ENCODE data around the gene CYP4A11.
"Not testable (repeated sequence)": the region's sequence is repeated elsewhere in the genome, so short reads cannot be mapped to it uniquely, and the experiment has no call there.

Gene CYP4A11

DNA sequence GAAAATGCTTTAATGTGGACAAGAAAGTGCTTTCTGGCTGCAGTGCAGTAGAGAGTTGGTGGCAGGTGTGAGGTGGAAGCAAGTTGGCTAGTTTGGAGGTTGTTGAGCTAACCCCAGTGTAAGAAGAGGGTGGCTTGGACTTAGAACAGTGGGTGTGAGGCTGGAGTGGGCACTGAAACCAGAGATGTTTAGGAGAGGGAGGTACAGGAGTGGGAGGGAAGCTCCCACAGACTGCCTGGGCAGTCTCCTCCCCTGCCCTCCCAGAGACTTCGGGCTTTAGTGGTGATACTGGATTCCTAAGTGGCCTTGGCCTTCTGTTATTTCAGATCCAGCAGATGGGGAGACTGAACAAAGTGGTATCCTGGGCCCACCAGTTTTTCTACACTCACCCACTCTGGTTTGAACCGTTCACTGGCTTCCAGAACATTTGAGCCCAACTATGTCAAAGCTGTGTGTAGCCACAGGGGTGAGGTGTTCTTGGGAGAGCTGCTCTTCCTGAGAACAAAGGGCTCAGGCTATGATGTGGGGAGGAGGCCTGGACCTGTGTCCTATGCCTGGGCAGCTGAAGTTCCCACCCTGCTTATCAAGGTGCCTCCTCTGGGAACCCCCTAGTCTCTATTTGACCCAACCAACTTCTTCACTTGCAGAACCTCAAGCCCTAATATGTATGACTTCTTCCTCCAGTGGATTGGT is 19.9 kb upstream of the CYP4A11 start:
- H3K27me3 ChIP-seq (ENCODE audit: insufficient read depth, low read depth, severe bottlenecking) = no peaks in the 10 kb centered on the region
- H3K27ac ChIP-seq = no peak overlapping the region
- no peaks in the 10 kb centered on the region for H3K36me3 ChIP-seq
- TF ChIP-seq CTCF (IDR thresholded peaks at IDR 0.05; ENCODE audit: low read depth, low read length) = no peak
- H3K4me3 ChIP-seq (ENCODE audit: low read depth, low read length) = no peak overlapping the region
- peaks cover 3% of the 10 kb centered on the region for H3K9me3 ChIP-seq (ENCODE audit: severe bottlenecking)
- no peak for DNase-seq

DNA sequence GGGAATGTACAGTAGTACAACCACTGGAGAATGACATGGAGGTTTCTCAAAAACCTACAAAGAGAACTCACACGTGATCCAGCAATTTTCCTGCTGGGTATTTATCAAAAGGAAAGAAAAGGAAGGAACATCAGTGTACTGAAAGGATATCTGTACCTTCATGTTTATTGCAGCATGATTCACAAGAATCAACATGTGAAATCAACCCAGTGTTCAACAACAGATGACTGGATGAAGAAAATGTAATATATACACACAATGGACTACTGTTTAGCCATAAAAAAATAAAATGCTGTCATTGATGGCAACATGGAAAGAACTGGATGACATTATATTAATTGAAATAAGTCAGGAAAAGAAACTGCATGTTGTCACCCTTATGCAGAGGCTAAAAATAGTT is 19.0 kb upstream of the CYP4A11 start:
- H3K27me3 ChIP-seq (ENCODE audit: insufficient read depth, low read depth, severe bottlenecking) = no peaks in the 10 kb centered on the region
- no peak for TF ChIP-seq CTCF (IDR thresholded peaks at IDR 0.05; ENCODE audit: low read depth, low read length)
- H3K36me3 ChIP-seq = no peaks in the 10 kb centered on the region
- H3K27ac ChIP-seq = no peak overlapping the region
- peaks cover 3% of the 10 kb centered on the region for H3K9me3 ChIP-seq (ENCODE audit: severe bottlenecking)
- H3K4me3 ChIP-seq (ENCODE audit: low read depth, low read length) = no peak overlapping the region
- no peak for DNase-seq

- H3K9me3 ChIP-seq (ENCODE audit: severe bottlenecking); H3K36me3 ChIP-seq; DNase-seq; H3K27ac ChIP-seq; H3K4me3 ChIP-seq (ENCODE audit: low read depth, low read length); H3K27me3 ChIP-seq (ENCODE audit: insufficient read depth, low read depth, severe bottlenecking): not testable (repeated sequence)
Observed at GRCh38 chr1:46955116-46955515, 13.8 kb upstream of the CYP4A11 start.

- H3K36me3 ChIP-seq; DNase-seq; H3K9me3 ChIP-seq (ENCODE audit: severe bottlenecking); H3K4me3 ChIP-seq (ENCODE audit: low read depth, low read length); H3K27ac ChIP-seq; H3K27me3 ChIP-seq (ENCODE audit: insufficient read depth, low read depth, severe bottlenecking): not testable (repeated sequence)
Observed at GRCh38 chr1:46953847-46954246, 12.6 kb upstream of the CYP4A11 start.

GRCh38 chr1:46949417-46949666 is 8.1 kb upstream of the CYP4A11 start:
- H3K9me3 ChIP-seq (ENCODE audit: severe bottlenecking); H3K27ac ChIP-seq; H3K36me3 ChIP-seq; H3K27me3 ChIP-seq (ENCODE audit: insufficient read depth, low read depth, severe bottlenecking); DNase-seq; H3K4me3 ChIP-seq (ENCODE audit: low read depth, low read length): not testable (repeated sequence)

DNA sequence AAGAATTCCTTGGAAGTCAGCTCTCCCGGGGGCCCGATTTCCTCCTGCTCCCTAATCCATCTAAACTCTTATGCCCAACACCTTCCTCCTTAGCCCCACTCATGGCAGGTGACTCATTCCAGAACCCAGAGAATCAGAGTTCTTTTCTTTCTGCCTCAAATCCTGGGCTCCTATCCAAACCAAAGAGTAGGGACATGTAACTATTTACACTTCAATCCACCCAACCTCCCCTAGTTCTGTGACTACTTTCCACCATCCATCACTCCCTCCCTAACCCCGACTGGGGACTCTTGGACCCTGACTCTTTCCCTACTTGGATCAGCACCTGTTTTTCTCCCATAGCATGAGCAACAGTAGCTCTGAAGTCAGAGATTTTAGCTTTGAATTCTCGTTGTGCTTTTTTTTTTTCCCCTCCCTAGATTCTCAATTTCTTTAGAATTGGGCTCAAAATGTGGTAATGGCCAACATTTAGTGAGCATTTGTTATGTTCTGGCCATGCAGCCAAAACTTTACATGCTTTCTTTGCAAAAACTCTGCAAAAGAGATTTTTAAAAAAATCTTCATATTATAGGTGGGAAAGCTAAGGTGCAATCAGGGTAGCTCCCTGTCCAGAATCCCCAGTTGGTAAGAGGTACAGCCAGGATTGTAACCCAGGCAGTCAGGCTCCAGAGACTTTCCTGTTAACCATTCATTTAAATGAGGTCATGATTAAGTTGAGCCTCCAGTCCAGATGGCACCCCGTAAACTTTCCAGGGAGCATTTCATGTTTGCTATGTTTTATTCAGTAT is 7.5 kb upstream of the CYP4A11 start:
- Histone ChIP-seq H3K4me3 (ENCODE audit: low read depth, low read length) (no peak overlapping the region), H3K9me3 (ENCODE audit: severe bottlenecking) (no peaks in the 10 kb centered on the region), H3K27ac (no peak overlapping the region), H3K27me3 (ENCODE audit: insufficient read depth, low read depth, severe bottlenecking) (no peaks in the 10 kb centered on the region), H3K36me3 (no peaks in the 10 kb centered on the region)
- DNase-seq = no peak
- no peak for TF ChIP-seq CTCF (IDR thresholded peaks at IDR 0.05; ENCODE audit: low read depth, low read length)

DNA sequence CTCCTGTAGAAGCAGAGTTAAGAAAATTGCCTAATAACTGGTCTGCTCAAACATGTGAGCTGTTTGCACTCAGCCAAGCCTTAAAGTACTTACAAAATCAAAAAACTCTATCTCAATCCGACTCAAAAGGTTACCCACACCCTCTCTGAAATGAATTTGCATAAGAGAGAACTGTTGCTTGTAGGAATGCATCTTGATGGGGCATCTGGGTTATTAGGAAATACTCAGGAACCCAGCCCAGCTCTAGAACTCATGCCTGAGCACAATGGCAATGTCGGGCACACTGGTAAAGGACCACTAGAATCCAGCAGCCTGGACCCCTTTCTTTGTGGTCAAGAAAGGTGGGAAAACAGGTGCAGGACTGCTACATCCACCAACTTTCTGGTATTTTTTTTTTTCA is 6.4 kb upstream of the CYP4A11 start:
- not testable (repeated sequence) for H3K27ac ChIP-seq; H3K27me3 ChIP-seq (ENCODE audit: insufficient read depth, low read depth, severe bottlenecking); DNase-seq; H3K4me3 ChIP-seq (ENCODE audit: low read depth, low read length); H3K36me3 ChIP-seq; H3K9me3 ChIP-seq (ENCODE audit: severe bottlenecking)

DNA sequence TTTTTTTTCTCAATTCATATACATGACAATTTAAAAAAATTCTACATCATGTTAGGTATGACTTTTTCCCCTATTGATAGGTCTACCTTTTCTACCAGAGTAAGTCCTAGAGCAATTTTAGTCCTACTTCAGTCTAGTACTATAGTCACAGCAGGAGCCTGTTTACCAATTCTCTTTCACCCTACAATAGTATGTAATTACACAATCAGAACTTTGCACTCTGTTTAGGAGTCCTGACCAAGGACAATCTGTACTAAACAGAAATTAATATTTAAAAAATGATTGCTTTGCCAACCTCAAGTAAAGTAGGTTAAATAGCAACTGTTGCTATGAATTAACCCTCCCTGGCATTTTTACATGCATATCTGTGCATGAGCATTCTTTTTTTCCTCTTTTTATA is 810 bp upstream of the CYP4A11 start:
- no peak for TF ChIP-seq CTCF (IDR thresholded peaks at IDR 0.05; ENCODE audit: low read depth, low read length)
- H3K27me3 ChIP-seq (ENCODE audit: insufficient read depth, low read depth, severe bottlenecking) = no peaks in the 10 kb centered on the region
- H3K36me3 ChIP-seq = no peaks in the 10 kb centered on the region
- DNase-seq = no peak
- H3K27ac ChIP-seq = no peak overlapping the region
- H3K9me3 ChIP-seq (ENCODE audit: severe bottlenecking) = no peaks in the 10 kb centered on the region
- H3K4me3 ChIP-seq (ENCODE audit: low read depth, low read length) = no peak overlapping the region
